ENCODE results near the gene POLD4.

GRCh38 chr11:67390947-67391303, 37.6 kb upstream of the POLD4 start:
- TF ChIP-seq EZH2 (IDR thresholded peaks at IDR 0.05; ENCODE audit: insufficient read depth, poor library complexity, severe bottlenecking) (no peak), EZH2phosphoT487 (IDR thresholded peaks at IDR 0.05; ENCODE audit: insufficient read depth, low read depth) (no peak)

All from GM23248 (cell line).